ENCODE measurements around the gene MORN4.

Gene MORN4

DNA sequence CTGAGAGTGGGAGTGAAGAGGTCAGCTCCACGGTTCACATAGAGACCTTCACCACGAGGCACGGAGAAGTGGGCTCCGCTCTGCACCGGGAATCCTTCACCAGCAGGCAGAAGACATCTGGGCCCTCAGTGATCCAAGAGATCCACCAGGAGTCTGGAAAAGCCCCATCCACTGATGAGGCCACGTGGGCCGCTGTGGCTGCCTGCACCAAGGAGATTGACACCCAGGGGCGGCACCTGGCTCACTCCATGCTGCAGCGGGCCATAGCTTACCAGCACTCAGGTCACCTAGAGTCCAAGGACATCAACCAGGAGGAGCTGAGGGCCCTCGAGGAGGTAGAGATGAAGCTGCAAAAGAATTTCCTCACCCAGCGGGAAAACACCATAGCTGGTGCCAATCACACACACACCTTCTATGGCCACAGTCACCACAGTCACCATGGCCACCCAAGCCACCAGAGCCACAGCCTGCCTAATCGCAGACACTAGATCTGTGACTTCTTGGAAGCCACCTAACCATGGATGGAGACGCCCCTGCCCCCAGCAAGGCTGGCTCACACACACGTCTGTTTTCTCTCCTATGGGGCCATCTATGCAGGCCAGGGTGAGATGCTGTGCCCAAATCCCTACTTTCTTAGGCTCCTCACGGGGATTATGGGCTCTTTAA is 43.1 kb downstream of the MORN4 start:
- Histone ChIP-seq H3K27ac (ENCODE audit: low read depth, low read length, poor library complexity, severe bottlenecking) (no peak overlapping the region), H3K9me3 (ENCODE audit: low read length) (no peaks in the 10 kb centered on the region), H2AFZ (ENCODE audit: low read length) (no peak overlapping the region), H3K4me2 (ENCODE audit: low read length) (no peak overlapping the region), H3K4me1 (ENCODE audit: insufficient read depth, low read length, severe bottlenecking) (no peaks in the 10 kb centered on the region), H3K27me3 (ENCODE audit: insufficient read depth, low read length) (no peaks in the 10 kb centered on the region), H3K9ac (ENCODE audit: low read length) (no peak overlapping the region), H3F3A (ENCODE audit: insufficient read depth, low read length) (no peaks in the 10 kb centered on the region), H3K79me2 (ENCODE audit: insufficient read depth, low read length) (no peaks in the 10 kb centered on the region), H3K4me3 (ENCODE audit: low read depth, low read length, poor library complexity, severe bottlenecking) (no peak overlapping the region), H4K20me1 (ENCODE audit: insufficient read depth, low read length) (no peaks in the 10 kb centered on the region), H3K9me2 (ENCODE audit: low read depth, low read length) (no peaks in the 10 kb centered on the region), H3K36me3 (ENCODE audit: insufficient read depth, low read length) (no peaks in the 10 kb centered on the region)
- TF ChIP-seq EZH2 (IDR thresholded peaks at IDR 0.05; ENCODE audit: borderline replicate concordance, low read length), result no peak
- TF ChIP-seq, protein P1, sequence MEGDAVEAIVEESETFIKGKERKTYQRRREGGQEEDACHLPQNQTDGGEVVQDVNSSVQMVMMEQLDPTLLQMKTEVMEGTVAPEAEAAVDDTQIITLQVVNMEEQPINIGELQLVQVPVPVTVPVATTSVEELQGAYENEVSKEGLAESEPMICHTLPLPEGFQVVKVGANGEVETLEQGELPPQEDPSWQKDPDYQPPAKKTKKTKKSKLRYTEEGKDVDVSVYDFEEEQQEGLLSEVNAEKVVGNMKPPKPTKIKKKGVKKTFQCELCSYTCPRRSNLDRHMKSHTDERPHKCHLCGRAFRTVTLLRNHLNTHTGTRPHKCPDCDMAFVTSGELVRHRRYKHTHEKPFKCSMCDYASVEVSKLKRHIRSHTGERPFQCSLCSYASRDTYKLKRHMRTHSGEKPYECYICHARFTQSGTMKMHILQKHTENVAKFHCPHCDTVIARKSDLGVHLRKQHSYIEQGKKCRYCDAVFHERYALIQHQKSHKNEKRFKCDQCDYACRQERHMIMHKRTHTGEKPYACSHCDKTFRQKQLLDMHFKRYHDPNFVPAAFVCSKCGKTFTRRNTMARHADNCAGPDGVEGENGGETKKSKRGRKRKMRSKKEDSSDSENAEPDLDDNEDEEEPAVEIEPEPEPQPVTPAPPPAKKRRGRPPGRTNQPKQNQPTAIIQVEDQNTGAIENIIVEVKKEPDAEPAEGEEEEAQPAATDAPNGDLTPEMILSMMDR (IDR thresholded peaks at IDR 0.05; ENCODE audit: low read length), result no peak

DNA sequence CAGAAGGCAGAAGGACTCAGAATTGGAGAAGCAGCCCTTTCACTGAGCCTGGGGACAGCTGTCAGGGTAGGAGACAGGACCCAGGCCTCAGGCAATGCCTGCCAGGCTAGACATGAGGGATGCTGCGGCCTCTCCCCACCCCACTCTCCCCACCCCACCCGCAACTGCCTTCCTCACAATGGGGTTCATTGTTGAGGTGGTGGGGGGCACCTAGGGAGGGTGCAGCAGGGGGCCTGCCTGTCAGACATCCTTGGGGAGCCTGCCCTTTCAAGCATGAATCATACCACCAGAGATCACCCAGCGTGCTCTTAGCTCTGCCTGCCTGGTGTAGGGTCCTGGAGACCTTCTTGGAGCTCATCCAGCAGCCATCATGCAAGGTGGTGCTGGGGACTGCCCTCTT is 43.8 kb downstream of the MORN4 start, which contains the start of gene C10orf62:
C10orf62 (plus strand) TSS at position 243 of the 400 bp plus-strand sequence. CDS start 177 bp downstream, outside the sequence.
- TF ChIP-seq, protein P1 (IDR thresholded peaks at IDR 0.05; ENCODE audit: low read length), result no peak
- no peak for TF ChIP-seq EZH2 (IDR thresholded peaks at IDR 0.05; ENCODE audit: borderline replicate concordance, low read length)
- no peaks in the 10 kb centered on the region for H3K27me3 ChIP-seq (ENCODE audit: insufficient read depth, low read length)
- H3K36me3 ChIP-seq (ENCODE audit: insufficient read depth, low read length), result no peaks in the 10 kb centered on the region
- no peak within 1 kb of the TSS for H2AFZ ChIP-seq (ENCODE audit: low read length)
- no peaks in the 10 kb centered on the region for H3K9me2 ChIP-seq (ENCODE audit: low read depth, low read length)
- H3K4me2 ChIP-seq (ENCODE audit: low read length), result no peak within 1 kb of the TSS
- no peaks in the 10 kb centered on the region for H3K79me2 ChIP-seq (ENCODE audit: insufficient read depth, low read length)
- no peak within 1 kb of the TSS for H3K4me3 ChIP-seq (ENCODE audit: low read depth, low read length, poor library complexity, severe bottlenecking)
- no peaks in the 10 kb centered on the region for H3K4me1 ChIP-seq (ENCODE audit: insufficient read depth, low read length, severe bottlenecking)
- H3K9me3 ChIP-seq (ENCODE audit: low read length), result no peaks in the 10 kb centered on the region
- H4K20me1 ChIP-seq (ENCODE audit: insufficient read depth, low read length), result no peaks in the 10 kb centered on the region
- no peak within 1 kb of the TSS for H3K9ac ChIP-seq (ENCODE audit: low read length)
- no peak within 1 kb of the TSS for H3K27ac ChIP-seq (ENCODE audit: low read depth, low read length, poor library complexity, severe bottlenecking)
- H3F3A ChIP-seq (ENCODE audit: insufficient read depth, low read length), result no peaks in the 10 kb centered on the region

- Histone ChIP-seq H3K27ac (ENCODE audit: low read depth, low read length, poor library complexity, severe bottlenecking) (no peak overlapping the region), H3K27me3 (ENCODE audit: insufficient read depth, low read length) (no peaks in the 10 kb centered on the region), H3K79me2 (ENCODE audit: insufficient read depth, low read length) (no peaks in the 10 kb centered on the region), H3K9me2 (ENCODE audit: low read depth, low read length) (no peaks in the 10 kb centered on the region), H3K9ac (ENCODE audit: low read length) (no peak overlapping the region), H3K36me3 (ENCODE audit: insufficient read depth, low read length) (no peaks in the 10 kb centered on the region), H3K9me3 (ENCODE audit: low read length) (no peaks in the 10 kb centered on the region), H2AFZ (ENCODE audit: low read length) (no peak overlapping the region), H3K4me1 (ENCODE audit: insufficient read depth, low read length, severe bottlenecking) (no peaks in the 10 kb centered on the region), H3K4me2 (ENCODE audit: low read length) (no peak overlapping the region), H4K20me1 (ENCODE audit: insufficient read depth, low read length) (no peaks in the 10 kb centered on the region), H3F3A (ENCODE audit: insufficient read depth, low read length) (no peaks in the 10 kb centered on the region), H3K4me3 (ENCODE audit: low read depth, low read length, poor library complexity, severe bottlenecking) (no peak overlapping the region)
- no peak for TF ChIP-seq EZH2 (IDR thresholded peaks at IDR 0.05; ENCODE audit: borderline replicate concordance, low read length)
- TF ChIP-seq, protein P1 (IDR thresholded peaks at IDR 0.05; ENCODE audit: low read length), result no peak
Observed at GRCh38 chr10:97587183-97587582, 46.1 kb downstream of the MORN4 start.
